Neural cell (in vitro differentiated cells): ENCODE measurements around the gene UBE2E3. TPM values are rescaled to one million over a fixed set of nuclear protein-coding genes. Genes with fewer than 3 reads are reported as not detected.

Experiments used
- H2AFZ ChIP-seq: fragments of 200-600, 300-800 bp; sonication (generic), shearing (Covaris generic); 2 replicates; pipeline ENCODE4 v1.6.0; 2014; ENCODE audit warnings: low read depth, mild to moderate bottlenecking, antibody characterized with exemption, low read length, moderate library complexity
- H3F3A ChIP-seq: fragments of 200-600 bp; shearing (Covaris generic); 2 replicates; pipeline ENCODE4 v1.6.1; 2016; ENCODE audit warnings: mild to moderate bottlenecking, moderate library complexity, mixed read lengths, antibody characterized with exemption, low read length; ENCODE audit not compliant: insufficient read depth, poor library complexity, severe bottlenecking
- H3K27ac ChIP-seq: fragments of 200-600, 300-800 bp; sonication (generic), shearing (Covaris generic); 2 replicates; pipeline ENCODE4 v1.5.1; 2014; ENCODE audit warnings: mild to moderate bottlenecking, low read length, moderate library complexity
- H3K27me3 ChIP-seq: fragments of 300-800, 200-600 bp; sonication (generic), shearing (Covaris generic); 2 replicates; pipeline ENCODE4 v1.6.0; 2014; ENCODE audit warnings: mild to moderate bottlenecking, low read depth, low read length, moderate library complexity; ENCODE audit not compliant: insufficient read depth
- H3K36me3 ChIP-seq: fragments of 300-800, 200-600 bp; sonication (generic), shearing (Covaris generic); 2 replicates; pipeline ENCODE4 v1.5.1; 2014; ENCODE audit warnings: mild to moderate bottlenecking, antibody characterized with exemption, low read length, moderate library complexity; ENCODE audit not compliant: insufficient read depth
- H3K4me2 ChIP-seq: fragments of 300-800, 200-600 bp; sonication (generic), shearing (Covaris generic); 2 replicates; pipeline ENCODE4 v1.6.0; 2014; ENCODE audit warnings: mild to moderate bottlenecking, low read length
- H3K4me3 ChIP-seq: fragments of 300-800, 200-600 bp; sonication (generic), shearing (Covaris generic); 2 replicates; pipeline ENCODE4 v1.5.1; 2014; ENCODE audit warnings: mild to moderate bottlenecking, low read length, moderate library complexity
- H3K79me2 ChIP-seq: fragments of 200-600 bp; shearing (Covaris generic); replicated peaks from 2 replicates; pipeline ENCODE4 v1.6.0; 2014; ENCODE audit warnings: mild to moderate bottlenecking, low read length, moderate library complexity; ENCODE audit not compliant: insufficient read depth
- H3K9ac ChIP-seq: fragments of 300-800, 200-600 bp; sonication (generic), shearing (Covaris generic); 2 replicates; pipeline ENCODE4 v1.6.1; 2016; ENCODE audit warnings: mild to moderate bottlenecking, low read length, mixed read lengths
- H3K9me2 ChIP-seq: fragments of 200-600 bp; shearing (Covaris generic); 2 replicates; pipeline ENCODE4 v1.6.1; 2016; ENCODE audit warnings: mild to moderate bottlenecking, low read length, mixed read lengths; ENCODE audit not compliant: insufficient read depth
- H3K9me3 ChIP-seq: fragments of 200-600, 300-800 bp; sonication (generic), shearing (Covaris generic); 2 replicates; pipeline ENCODE4 v1.6.1; 2016; ENCODE audit warnings: mild to moderate bottlenecking, mixed run types, low read length, moderate library complexity, mixed read lengths
- H4K20me1 ChIP-seq: fragments of 200-600 bp; shearing (Covaris generic); 2 replicates; pipeline ENCODE4 v1.6.1; 2016; ENCODE audit warnings: mild to moderate bottlenecking, mixed run types; ENCODE audit not compliant: insufficient read depth
- EP300 ChIP-seq: fragments of 450-650 bp; conservative IDR thresholded peaks from 2 replicates; pipeline ENCODE4 v1.6.1; 2014; ENCODE audit warnings: antibody characterized with exemption, mild to moderate bottlenecking, moderate library complexity; ENCODE audit not compliant: poor library complexity, severe bottlenecking
- EZH2 ChIP-seq: fragments of 200-600, 300-800 bp; shearing (Covaris generic), sonication (generic); IDR thresholded peaks from 2 replicates; pipeline ENCODE4 v1.6.1; 2014; ENCODE audit warnings: antibody characterized with exemption, low read length, borderline replicate concordance, mild to moderate bottlenecking; ENCODE audit not compliant: insufficient read depth, poor library complexity, severe bottlenecking
- MXI1 ChIP-seq: fragments of 450-650 bp; conservative IDR thresholded peaks from 2 replicates; pipeline ENCODE4 v1.6.1; 2014; ENCODE audit warnings: antibody characterized with exemption, mild to moderate bottlenecking; ENCODE audit not compliant: poor library complexity, severe bottlenecking
- POLR2AphosphoS5 ChIP-seq: IDR thresholded peaks from 2 replicates; pipeline ENCODE4 v1.6.1; 2012
- RAD21 ChIP-seq: fragments of 450-650 bp; conservative IDR thresholded peaks from 2 replicates; pipeline ENCODE4 v1.6.1; 2014; ENCODE audit warnings: antibody characterized with exemption, mild to moderate bottlenecking, moderate library complexity
- SMC3 ChIP-seq: fragments of 450-650 bp; conservative IDR thresholded peaks from 2 replicates; pipeline ENCODE4 v1.6.1; 2014; ENCODE audit warnings: antibody characterized with exemption, mild to moderate bottlenecking, moderate library complexity; ENCODE audit not compliant: poor library complexity
- TAF1 ChIP-seq: IDR thresholded peaks from 2 replicates; pipeline ENCODE4 v1.6.1; 2012; ENCODE audit warnings: low read depth
- polyA plus RNA-seq: library from polyadenylated mRNA; depleted of rRNA; stranded (reverse); fragments of >200 nt; gene quantifications from 2 replicates; pipeline ENCODE4 v1.2.3, GENCODE V29; 2014
- TF ChIP-seq, protein P1 (sequence below): fragments of 450-650 bp; IDR thresholded peaks from 2 replicates; pipeline ENCODE4 v1.5.1; 2014; ENCODE audit warnings: antibody characterized with exemption, mild to moderate bottlenecking, moderate library complexity; ENCODE audit not compliant: poor library complexity, severe bottlenecking
- TF ChIP-seq, protein P2 (sequence below): IDR thresholded peaks from 2 replicates; pipeline ENCODE4 v1.6.1; 2012; ENCODE audit warnings: borderline replicate concordance

UBE2E3 gene
- polyA plus RNA-seq, 1 donor from 2014 or later, result 337 TPM

DNA sequence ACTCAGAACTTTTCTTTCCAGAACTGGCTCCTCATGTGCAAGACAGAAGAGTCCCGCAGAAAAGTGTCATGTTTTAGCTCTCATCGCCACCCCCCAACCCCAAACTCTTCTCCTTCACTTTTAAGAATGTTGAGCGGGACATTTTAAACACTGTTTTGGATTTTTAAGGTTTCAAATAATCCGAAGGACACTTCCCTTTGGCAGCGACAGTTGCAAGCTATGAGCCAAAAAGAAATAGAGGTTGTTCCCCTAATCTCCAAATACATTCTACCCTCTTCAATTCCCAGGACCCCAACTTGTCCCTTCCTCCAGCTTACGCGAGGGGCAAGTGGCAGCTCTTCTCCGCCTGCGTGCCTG, 678 bp upstream of the UBE2E3 start:
- Histone ChIP-seq H3K27ac (no peak overlapping the region), H3F3A (no peaks in the 10 kb centered on the region), H2AFZ (no peak overlapping the region), H3K9me3 (no peaks in the 10 kb centered on the region), H4K20me1 (no peaks in the 10 kb centered on the region), H3K4me2 (no peak overlapping the region), H3K9me2 (no peaks in the 10 kb centered on the region), H3K4me3 (peak overlapping the region; percentile 65), H3K27me3 (no peaks in the 10 kb centered on the region), H3K79me2 (peaks cover 26% of the 10 kb centered on the region), H3K9ac (peak overlapping the region; percentile 59), H3K36me3 (no peaks in the 10 kb centered on the region)
- TF ChIP-seq, protein P1, sequence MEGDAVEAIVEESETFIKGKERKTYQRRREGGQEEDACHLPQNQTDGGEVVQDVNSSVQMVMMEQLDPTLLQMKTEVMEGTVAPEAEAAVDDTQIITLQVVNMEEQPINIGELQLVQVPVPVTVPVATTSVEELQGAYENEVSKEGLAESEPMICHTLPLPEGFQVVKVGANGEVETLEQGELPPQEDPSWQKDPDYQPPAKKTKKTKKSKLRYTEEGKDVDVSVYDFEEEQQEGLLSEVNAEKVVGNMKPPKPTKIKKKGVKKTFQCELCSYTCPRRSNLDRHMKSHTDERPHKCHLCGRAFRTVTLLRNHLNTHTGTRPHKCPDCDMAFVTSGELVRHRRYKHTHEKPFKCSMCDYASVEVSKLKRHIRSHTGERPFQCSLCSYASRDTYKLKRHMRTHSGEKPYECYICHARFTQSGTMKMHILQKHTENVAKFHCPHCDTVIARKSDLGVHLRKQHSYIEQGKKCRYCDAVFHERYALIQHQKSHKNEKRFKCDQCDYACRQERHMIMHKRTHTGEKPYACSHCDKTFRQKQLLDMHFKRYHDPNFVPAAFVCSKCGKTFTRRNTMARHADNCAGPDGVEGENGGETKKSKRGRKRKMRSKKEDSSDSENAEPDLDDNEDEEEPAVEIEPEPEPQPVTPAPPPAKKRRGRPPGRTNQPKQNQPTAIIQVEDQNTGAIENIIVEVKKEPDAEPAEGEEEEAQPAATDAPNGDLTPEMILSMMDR, result no peak
- TF ChIP-seq MXI1 (no peak), SMC3 (no peak), RAD21 (no peak), POLR2AphosphoS5 (no peak), EP300 (no peak), TAF1 (no peak), EZH2 (no peak)
- TF ChIP-seq, protein P2, sequence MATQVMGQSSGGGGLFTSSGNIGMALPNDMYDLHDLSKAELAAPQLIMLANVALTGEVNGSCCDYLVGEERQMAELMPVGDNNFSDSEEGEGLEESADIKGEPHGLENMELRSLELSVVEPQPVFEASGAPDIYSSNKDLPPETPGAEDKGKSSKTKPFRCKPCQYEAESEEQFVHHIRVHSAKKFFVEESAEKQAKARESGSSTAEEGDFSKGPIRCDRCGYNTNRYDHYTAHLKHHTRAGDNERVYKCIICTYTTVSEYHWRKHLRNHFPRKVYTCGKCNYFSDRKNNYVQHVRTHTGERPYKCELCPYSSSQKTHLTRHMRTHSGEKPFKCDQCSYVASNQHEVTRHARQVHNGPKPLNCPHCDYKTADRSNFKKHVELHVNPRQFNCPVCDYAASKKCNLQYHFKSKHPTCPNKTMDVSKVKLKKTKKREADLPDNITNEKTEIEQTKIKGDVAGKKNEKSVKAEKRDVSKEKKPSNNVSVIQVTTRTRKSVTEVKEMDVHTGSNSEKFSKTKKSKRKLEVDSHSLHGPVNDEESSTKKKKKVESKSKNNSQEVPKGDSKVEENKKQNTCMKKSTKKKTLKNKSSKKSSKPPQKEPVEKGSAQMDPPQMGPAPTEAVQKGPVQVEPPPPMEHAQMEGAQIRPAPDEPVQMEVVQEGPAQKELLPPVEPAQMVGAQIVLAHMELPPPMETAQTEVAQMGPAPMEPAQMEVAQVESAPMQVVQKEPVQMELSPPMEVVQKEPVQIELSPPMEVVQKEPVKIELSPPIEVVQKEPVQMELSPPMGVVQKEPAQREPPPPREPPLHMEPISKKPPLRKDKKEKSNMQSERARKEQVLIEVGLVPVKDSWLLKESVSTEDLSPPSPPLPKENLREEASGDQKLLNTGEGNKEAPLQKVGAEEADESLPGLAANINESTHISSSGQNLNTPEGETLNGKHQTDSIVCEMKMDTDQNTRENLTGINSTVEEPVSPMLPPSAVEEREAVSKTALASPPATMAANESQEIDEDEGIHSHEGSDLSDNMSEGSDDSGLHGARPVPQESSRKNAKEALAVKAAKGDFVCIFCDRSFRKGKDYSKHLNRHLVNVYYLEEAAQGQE, result no peak

DNA sequence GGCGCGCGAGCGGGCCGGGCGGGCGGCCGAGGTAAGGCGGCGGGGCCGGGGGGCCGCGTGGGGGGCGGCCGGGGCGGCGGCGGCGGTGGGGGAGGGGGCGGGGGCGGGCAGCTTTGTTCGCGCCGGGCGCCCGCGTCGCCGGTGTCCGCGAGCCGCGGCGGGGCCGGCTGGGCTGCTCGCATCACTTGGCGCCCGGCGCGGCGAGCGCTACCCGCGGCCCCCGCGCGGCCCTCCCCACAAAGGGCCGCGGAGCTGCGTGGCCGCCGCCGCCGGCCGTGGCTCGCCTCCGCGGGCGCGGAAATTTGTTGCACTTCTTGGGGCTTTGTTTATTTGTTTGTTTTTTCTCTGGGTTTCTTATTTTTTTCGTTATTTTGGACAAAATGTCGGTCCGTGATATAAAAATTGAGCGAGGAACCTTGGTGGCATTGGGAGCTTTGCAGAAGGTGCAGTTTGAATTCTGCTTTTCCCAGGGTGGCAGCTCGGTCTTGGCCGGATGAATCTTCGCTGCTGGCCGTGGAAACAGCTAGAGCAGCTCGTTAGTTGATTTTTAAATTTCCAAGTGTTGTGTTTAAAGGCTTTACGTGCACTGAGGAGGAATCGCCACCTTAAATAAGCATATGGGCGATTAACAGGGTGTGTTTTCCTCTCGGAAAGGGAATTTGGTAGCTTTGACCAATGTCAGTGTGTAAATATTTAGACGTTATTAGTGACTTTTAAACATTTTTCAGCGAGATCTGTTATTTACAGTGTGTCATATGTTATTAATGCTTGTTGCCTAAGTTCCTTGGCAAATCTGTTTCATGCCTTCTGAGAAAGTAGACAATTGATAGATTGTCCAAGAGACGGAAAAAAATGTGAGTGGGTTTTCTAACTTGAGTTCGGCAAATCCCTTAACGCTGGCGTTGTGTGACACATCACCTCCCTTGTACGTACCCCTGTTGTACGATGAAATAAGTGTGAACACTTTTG, 822 bp downstream of the UBE2E3 start:
- Histone ChIP-seq H3K27me3 (no peaks in the 10 kb centered on the region), H3K36me3 (no peaks in the 10 kb centered on the region), H4K20me1 (no peaks in the 10 kb centered on the region), H2AFZ (peak overlapping the region; percentile 30), H3K27ac (no peak overlapping the region), H3K4me2 (peak overlapping the region; percentile 87), H3K9me3 (no peaks in the 10 kb centered on the region), H3K79me2 (peaks cover 41% of the 10 kb centered on the region), H3K9me2 (no peaks in the 10 kb centered on the region), H3F3A (no peaks in the 10 kb centered on the region), H3K4me3 (peak overlapping the region; percentile 84), H3K9ac (peak overlapping the region; percentile 72)
- TF ChIP-seq, protein P1, result no peak
- no peak for TF ChIP-seq EZH2
- TF ChIP-seq MXI1, result no peak
- TF ChIP-seq EP300, result no peak
- TF ChIP-seq SMC3, result peak; percentile 19
- TF ChIP-seq TAF1, result no peak
- TF ChIP-seq POLR2AphosphoS5, result peak; percentile 14
- peak; percentile 17 for TF ChIP-seq RAD21
- TF ChIP-seq, protein P2, result peak; percentile 12
